Measurements from ENCODE around the gene HBG1. TPM values are rescaled to one million over a fixed set of nuclear protein-coding genes. Genes with fewer than 3 reads are reported as not detected.

HBG1 gene
- total RNA-seq, 6 donors from 2014 or later, result 2.9 to 4.6 TPM; not detected in 4

DNA sequence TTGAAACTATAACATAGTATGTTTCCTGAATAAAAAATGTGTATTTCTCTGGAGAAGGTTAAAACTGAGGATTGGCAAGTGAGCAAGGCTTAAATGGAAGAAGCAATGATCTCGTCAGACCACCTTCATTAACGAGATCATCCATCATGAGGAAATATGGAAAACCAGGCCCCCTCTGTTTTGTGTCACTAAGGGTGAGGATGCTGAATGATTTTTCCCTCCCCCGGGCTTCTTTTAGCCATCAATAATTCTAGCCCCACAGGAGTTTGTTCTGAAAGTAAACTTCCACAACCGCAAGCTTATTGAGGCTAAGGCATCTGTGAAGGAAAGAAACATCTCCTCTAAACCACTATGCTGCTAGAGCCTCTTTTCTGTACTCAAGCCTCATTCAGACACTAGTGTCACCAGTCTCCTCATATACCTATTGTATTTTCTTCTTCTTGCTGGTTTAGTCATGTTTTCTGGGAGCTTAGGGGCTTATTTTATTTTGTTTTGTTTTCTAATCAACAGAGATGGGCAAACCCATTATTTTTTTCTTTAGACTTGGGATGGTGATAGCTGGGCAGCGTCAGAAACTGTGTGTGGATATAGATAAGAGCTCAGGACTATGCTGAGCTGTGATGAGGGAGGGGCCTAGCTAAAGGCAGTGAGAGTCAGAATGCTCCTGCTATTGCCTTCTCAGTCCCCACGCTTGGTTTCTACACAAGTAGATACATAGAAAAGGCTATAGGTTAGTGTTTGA lies 25.9 kb upstream of the HBG1 start:
- no peak overlapping the region for H3K4me3 ChIP-seq
- DNase-seq (no peak), ATAC-seq (ENCODE audit: low FRiP score in 2 of 2) (no peak)
- 76 to 78% methylated on average over 6 of the region's 6 CpGs for WGBS, 2 donors
- no peaks in the 10 kb centered on the region for H3K36me3 ChIP-seq
- TF ChIP-seq EP300 (IDR thresholded peaks at IDR 0.05) (no peak), POLR2AphosphoS5 (IDR thresholded peaks at IDR 0.05) (no peak), POLR2A (IDR thresholded peaks at IDR 0.05) (no peak)
- TF ChIP-seq, protein P1, sequence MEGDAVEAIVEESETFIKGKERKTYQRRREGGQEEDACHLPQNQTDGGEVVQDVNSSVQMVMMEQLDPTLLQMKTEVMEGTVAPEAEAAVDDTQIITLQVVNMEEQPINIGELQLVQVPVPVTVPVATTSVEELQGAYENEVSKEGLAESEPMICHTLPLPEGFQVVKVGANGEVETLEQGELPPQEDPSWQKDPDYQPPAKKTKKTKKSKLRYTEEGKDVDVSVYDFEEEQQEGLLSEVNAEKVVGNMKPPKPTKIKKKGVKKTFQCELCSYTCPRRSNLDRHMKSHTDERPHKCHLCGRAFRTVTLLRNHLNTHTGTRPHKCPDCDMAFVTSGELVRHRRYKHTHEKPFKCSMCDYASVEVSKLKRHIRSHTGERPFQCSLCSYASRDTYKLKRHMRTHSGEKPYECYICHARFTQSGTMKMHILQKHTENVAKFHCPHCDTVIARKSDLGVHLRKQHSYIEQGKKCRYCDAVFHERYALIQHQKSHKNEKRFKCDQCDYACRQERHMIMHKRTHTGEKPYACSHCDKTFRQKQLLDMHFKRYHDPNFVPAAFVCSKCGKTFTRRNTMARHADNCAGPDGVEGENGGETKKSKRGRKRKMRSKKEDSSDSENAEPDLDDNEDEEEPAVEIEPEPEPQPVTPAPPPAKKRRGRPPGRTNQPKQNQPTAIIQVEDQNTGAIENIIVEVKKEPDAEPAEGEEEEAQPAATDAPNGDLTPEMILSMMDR (IDR thresholded peaks at IDR 0.05), result no peak
- H3K27me3 ChIP-seq, result no peaks in the 10 kb centered on the region
- no peaks in the 10 kb centered on the region for H3K9me3 ChIP-seq
- no peak overlapping the region for H3K27ac ChIP-seq
- no peaks in the 10 kb centered on the region for H3K4me1 ChIP-seq

DNA sequence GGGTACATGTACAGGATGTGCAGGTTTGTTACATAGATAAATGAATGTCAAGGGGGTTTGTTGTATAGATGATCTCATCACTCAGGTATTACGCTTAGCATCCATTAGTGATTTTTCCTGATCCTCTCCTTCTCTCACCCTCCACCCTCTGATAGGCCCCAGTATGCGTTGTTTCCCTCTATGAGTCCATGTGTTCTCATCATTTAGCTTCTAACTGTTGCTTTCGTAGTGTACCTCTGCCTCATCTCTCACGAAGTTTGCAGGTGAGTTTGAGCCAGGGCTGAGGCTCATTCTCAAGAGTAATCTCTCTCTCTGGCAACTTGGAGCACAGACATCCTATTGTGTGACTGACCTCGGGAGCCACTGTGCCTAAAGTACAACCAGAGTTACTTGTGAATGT lies 24.7 kb upstream of the HBG1 start:
- 67 to 81% methylated on average over 5 of the region's 5 CpGs for WGBS, 2 donors
- Histone ChIP-seq H3K4me3 (no peak overlapping the region), H3K36me3 (no peaks in the 10 kb centered on the region), H3K9me3 (no peaks in the 10 kb centered on the region), H3K27ac (no peak overlapping the region), H3K4me1 (no peaks in the 10 kb centered on the region), H3K27me3 (no peaks in the 10 kb centered on the region)
- ATAC-seq (ENCODE audit: low FRiP score in 2 of 2) (no peak), DNase-seq (no peak)
- TF ChIP-seq POLR2A (IDR thresholded peaks at IDR 0.05) (no peak), EP300 (IDR thresholded peaks at IDR 0.05) (no peak)

DNA sequence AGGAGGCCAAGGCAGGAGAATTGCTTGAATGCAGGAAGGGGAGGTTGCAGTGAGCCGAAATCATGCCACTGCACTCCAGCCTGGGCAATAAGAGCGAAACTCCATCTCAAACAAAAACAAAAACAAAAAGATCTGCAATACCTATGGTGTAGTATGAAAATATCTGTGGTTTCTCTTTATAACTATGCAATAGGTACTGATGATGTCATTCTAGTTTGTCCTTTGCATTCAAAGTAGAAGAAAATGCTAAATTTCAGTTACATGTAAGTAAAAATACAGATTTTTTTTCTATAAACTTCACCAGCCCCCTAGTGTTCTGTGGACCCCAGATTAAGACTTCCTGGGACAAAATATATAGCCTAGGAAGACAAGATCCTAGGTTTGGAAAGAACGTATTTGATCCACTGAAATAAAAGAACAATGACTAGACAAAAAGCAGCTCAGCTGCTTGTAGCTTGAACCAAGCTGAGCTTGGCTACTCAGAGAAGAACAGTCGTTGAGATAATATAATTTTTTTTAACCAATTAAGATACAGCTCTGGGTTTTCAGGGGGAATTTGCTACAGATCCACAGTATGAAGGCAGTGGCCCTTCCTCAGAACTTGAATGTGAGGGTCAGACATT lies 22.8 kb upstream of the HBG1 start:
- Histone ChIP-seq H3K27ac (no peak overlapping the region), H3K36me3 (no peaks in the 10 kb centered on the region), H3K4me1 (no peaks in the 10 kb centered on the region), H3K27me3 (no peaks in the 10 kb centered on the region), H3K4me3 (no peak overlapping the region), H3K9me3 (no peaks in the 10 kb centered on the region)
- no peak for ATAC-seq (ENCODE audit: low FRiP score in 2 of 2)
- DNase-seq, result no peak
- TF ChIP-seq POLR2AphosphoS5 (IDR thresholded peaks at IDR 0.05) (no peak), EP300 (IDR thresholded peaks at IDR 0.05) (no peak), POLR2A (IDR thresholded peaks at IDR 0.05) (no peak)
- TF ChIP-seq, protein P1 (IDR thresholded peaks at IDR 0.05), result no peak
- WGBS, 2 donors, result 58 to 82% methylated on average over 4 of the region's 4 CpGs

DNA sequence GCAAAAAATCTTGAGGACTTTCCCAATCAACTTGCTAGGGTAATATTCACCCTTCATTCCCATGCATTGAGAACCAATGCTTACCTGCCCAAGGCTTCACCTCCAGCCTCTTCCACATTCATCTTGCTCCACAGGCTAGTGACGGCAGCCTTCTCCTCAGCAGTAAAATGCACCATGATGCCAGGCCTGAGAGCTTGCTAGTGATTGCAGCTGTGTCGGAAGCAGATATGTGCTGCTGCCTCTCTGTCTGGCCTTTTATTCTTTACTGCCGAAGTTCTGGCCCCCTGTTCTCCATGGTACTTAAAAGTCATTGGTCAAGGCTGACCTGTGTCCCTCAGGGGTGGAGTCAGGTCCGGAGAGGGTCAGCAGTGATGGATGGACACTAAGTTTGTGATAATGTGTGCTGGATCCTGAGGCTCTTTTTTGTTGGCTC lies 20.1 kb upstream of the HBG1 start, which contains the start of gene HBE1:
HBE1 (minus strand) TSS at position 231 of the 433 bp plus-strand sequence; CDS start at position 176, 55 bp downstream.
- Histone ChIP-seq H3K4me3 (no peak within 1 kb of the TSS), H3K27me3 (no peaks in the 10 kb centered on the region), H3K9me3 (no peaks in the 10 kb centered on the region), H3K36me3 (no peaks in the 10 kb centered on the region), H3K4me1 (no peaks in the 10 kb centered on the region), H3K27ac (no peak within 1 kb of the TSS)
- no peak for ATAC-seq (ENCODE audit: low FRiP score in 2 of 2)
- no peak for DNase-seq
- 68% methylated on average over 4 of the region's 4 CpGs for WGBS, 2 donors
- TF ChIP-seq, protein P1 (IDR thresholded peaks at IDR 0.05), result no peak

DNA sequence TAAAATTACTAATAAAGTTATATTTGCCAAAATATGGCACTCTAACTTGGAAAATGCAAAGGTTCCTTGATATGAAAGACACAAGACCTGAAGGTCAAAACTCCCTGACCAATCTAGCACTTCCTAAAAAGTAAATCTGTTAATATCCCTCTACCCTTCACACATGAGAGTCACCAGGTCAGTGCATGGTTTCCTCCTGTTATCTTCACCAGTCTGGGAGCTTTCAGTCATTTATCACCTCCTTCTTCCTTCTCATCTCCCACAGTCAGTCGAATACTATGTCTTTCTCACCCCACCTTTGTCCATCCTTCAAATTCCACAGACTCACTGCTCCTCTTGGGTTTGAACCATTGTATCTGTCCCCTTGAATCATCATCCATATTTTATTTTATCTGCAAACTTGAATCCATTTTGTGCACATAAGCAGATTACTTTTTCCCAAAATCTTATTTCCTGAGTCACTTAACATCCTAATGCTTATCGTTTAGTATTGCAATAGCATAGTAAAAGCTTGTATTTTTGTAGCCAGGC lies 17.4 kb upstream of the HBG1 start:
- no peak overlapping the region for H3K27ac ChIP-seq
- TF ChIP-seq POLR2AphosphoS5 (IDR thresholded peaks at IDR 0.05) (no peak), EP300 (IDR thresholded peaks at IDR 0.05) (no peak), POLR2A (IDR thresholded peaks at IDR 0.05) (no peak)
- TF ChIP-seq, protein P1 (IDR thresholded peaks at IDR 0.05), result no peak
- H3K27me3 ChIP-seq, result no peaks in the 10 kb centered on the region
- no peak overlapping the region for H3K4me3 ChIP-seq
- no peaks in the 10 kb centered on the region for H3K36me3 ChIP-seq
- H3K9me3 ChIP-seq, result no peaks in the 10 kb centered on the region
- 68 to 77% methylated on average over 2 of the region's 2 CpGs for WGBS, 2 donors
- ATAC-seq (ENCODE audit: low FRiP score in 2 of 2) (no peak), DNase-seq (no peak)
- H3K4me1 ChIP-seq, result no peaks in the 10 kb centered on the region
